Neural cell (in vitro differentiated cells): ENCODE measurements around the gene RARG. TPM values are rescaled to one million over a fixed set of nuclear protein-coding genes. Genes with fewer than 3 reads are reported as not detected.

Source experiments
- polyA plus RNA-seq: library from polyadenylated mRNA; depleted of rRNA; stranded (reverse); fragments of >200 nt; gene quantifications from 2 replicates; pipeline ENCODE4 v1.2.3, GENCODE V29; 2014

RARG gene
- polyA plus RNA-seq, 1 donor from 2014 or later, result 0.61 TPM

Other genes starting within 250 kb of the RARG start
- 329 and 333 TPM in 2 replicates for gene EIF4B, start 225.8 kb downstream of the RARG start, polyA plus RNA-seq
- 4.2 and 7.9 TPM in 2 replicates for gene TNS2, start 182.1 kb downstream of the RARG start, polyA plus RNA-seq
- 20.8 and 21.0 TPM in 2 replicates for gene SPRYD3, start 152.8 kb downstream of the RARG start, polyA plus RNA-seq
- 0.26 TPM in 1 of 2 replicates, not detected in the other for gene IGFBP6, start 134.5 kb downstream of the RARG start, polyA plus RNA-seq
- gene SOAT2, start 128.7 kb downstream of the RARG start, polyA plus RNA-seq, result not detected in 2 replicates
- 24.3 and 25.9 TPM in 2 replicates for gene ZNF740, start 51.5 kb downstream of the RARG start, polyA plus RNA-seq
- 41.9 and 51.6 TPM in 2 replicates for gene CSAD, start 51.3 kb downstream of the RARG start, polyA plus RNA-seq
- 0.26 TPM in 1 of 2 replicates, not detected in the other for gene ITGB7, start 25.0 kb downstream of the RARG start, polyA plus RNA-seq
- 0.33 and 4.5 TPM in 2 replicates for gene ESPL1, start 36.1 kb upstream of the RARG start, polyA plus RNA-seq
- gene PFDN5, start 63.3 kb upstream of the RARG start, polyA plus RNA-seq, result 1,371 and 1,383 TPM in 2 replicates
- gene MYG1, start 67.5 kb upstream of the RARG start, polyA plus RNA-seq, result 70.5 and 84.1 TPM in 2 replicates
- 138 and 153 TPM in 2 replicates for gene AAAS, start 89.4 kb upstream of the RARG start, polyA plus RNA-seq
- not detected in 2 replicates for gene SP7, start 104.1 kb upstream of the RARG start, polyA plus RNA-seq
- 7.3 and 9.9 TPM in 2 replicates for gene SP1, start 148.0 kb upstream of the RARG start, polyA plus RNA-seq
- not detected in 2 replicates for gene AMHR2, start 191.6 kb upstream of the RARG start, polyA plus RNA-seq
- 6.4 and 11.2 TPM in 2 replicates for gene PRR13, start 209.5 kb upstream of the RARG start, polyA plus RNA-seq
- 242 and 261 TPM in 2 replicates for gene PCBP2, start 219.9 kb upstream of the RARG start, polyA plus RNA-seq